Upper lobe of right lung (tissue), 1 donor: ENCODE data around the gene FER. TPM values are rescaled to one million over a fixed set of nuclear protein-coding genes. Genes with fewer than 3 reads are reported as not detected.

ENCODE experiments used
- ATAC-seq: fragments of 200-7000 bp; cut with Tn5 transposase; one replicate; pipeline ENCODE4 v1.9.1; 2020; ENCODE audit warnings: mild to moderate bottlenecking, moderate library complexity
- DNase-seq: peaks from one replicate; pipeline ENCODE4 v3.0.0-alpha.2; 2020
- H3K27ac ChIP-seq: fragments of 200-600 bp; one replicate; pipeline ENCODE4 v1.8.0; 2022
- H3K27me3 ChIP-seq: fragments of 200-600 bp; one replicate; pipeline ENCODE4 v1.8.0; 2022; ENCODE audit warnings: mild to moderate bottlenecking
- H3K36me3 ChIP-seq: fragments of 200-600 bp; one replicate; pipeline ENCODE4 v1.8.0; 2022
- H3K4me1 ChIP-seq: fragments of 200-600 bp; one replicate; pipeline ENCODE4 v1.8.0; 2022
- H3K4me3 ChIP-seq: fragments of 200-600 bp; one replicate; pipeline ENCODE4 v1.8.0; 2022; ENCODE audit warnings: mild to moderate bottlenecking
- H3K9me3 ChIP-seq: fragments of 200-600 bp; one replicate; pipeline ENCODE4 v1.8.0; 2022
- CTCF ChIP-seq: fragments of 200-600 bp; IDR thresholded peaks from one replicate; pipeline ENCODE4 v1.8.0; 2022; ENCODE audit warnings: antibody characterized with exemption
- intact Hi-C: fragments of 100-400 bp; cut with DNase I; formaldehyde crosslinking; loops from one replicate; pipeline ENCODE4 v1.11.0; 2022
- total RNA-seq: library from RNA; stranded (reverse); fragmentation: NEBNext Ultra II Directional; extraction: Animal tissue kit (Norgen Biotek cat#: 25700); gene quantifications from one replicate; pipeline ENCODE4 v1.2.1, GENCODE V29; 2021
- donor health status: DM: no; HTN: yes; CAD: no; lungs with severe emphysema.

Gene FER
- total RNA-seq, 1 donor from 2014 or later = 33.6 TPM

GRCh38 chr5:108711898-108712297 is 35.8 kb upstream of the FER start:
- ATAC-seq = no peak
- intact Hi-C loops = no loop called here
- TF ChIP-seq CTCF = no peak
- Histone ChIP-seq H3K4me3 (no peak overlapping the region), H3K4me1 (no peaks in the 10 kb centered on the region), H3K27me3 (no peaks in the 10 kb centered on the region), H3K36me3 (no peaks in the 10 kb centered on the region), H3K9me3 (no peaks in the 10 kb centered on the region), H3K27ac (no peak overlapping the region)
- DNase-seq = no peak

- no peak for TF ChIP-seq CTCF
- ATAC-seq = no peak
- no peaks in the 10 kb centered on the region for H3K9me3 ChIP-seq
- H3K27me3 ChIP-seq = no peaks in the 10 kb centered on the region
- H3K36me3 ChIP-seq = no peaks in the 10 kb centered on the region
- H3K27ac ChIP-seq = no peak overlapping the region
- intact Hi-C loops = no loop called here
- H3K4me3 ChIP-seq = no peak overlapping the region
- no peak for DNase-seq
- H3K4me1 ChIP-seq = no peaks in the 10 kb centered on the region
Measured at GRCh38 chr5:108715408-108715807, 32.3 kb upstream of the FER start.

- Histone ChIP-seq H3K27ac (no peak overlapping the region), H3K4me3 (no peak overlapping the region), H3K36me3 (no peaks in the 10 kb centered on the region), H3K9me3 (no peaks in the 10 kb centered on the region), H3K27me3 (no peaks in the 10 kb centered on the region), H3K4me1 (no peaks in the 10 kb centered on the region)
- ATAC-seq (no peak), DNase-seq (no peak)
- no peak for TF ChIP-seq CTCF
- intact Hi-C loops = no loop called here
Measured at GRCh38 chr5:108720391-108720790, 27.3 kb upstream of the FER start.

- Histone ChIP-seq H3K36me3 (no peaks in the 10 kb centered on the region), H3K27me3 (no peaks in the 10 kb centered on the region), H3K9me3 (no peaks in the 10 kb centered on the region), H3K4me1 (peaks cover 10% of the 10 kb centered on the region), H3K4me3 (peak overlapping the region; percentile 70), H3K27ac (peak overlapping the region; percentile 98)
- DNase-seq = no peak
- intact Hi-C loops = no loop called here
- ATAC-seq = no peak
- no peak for TF ChIP-seq CTCF
Measured at GRCh38 chr5:108726446-108727235, 21.1 kb upstream of the FER start.

GRCh38 chr5:108727236-108727650 is 20.5 kb upstream of the FER start:
- H3K36me3 ChIP-seq = no peaks in the 10 kb centered on the region
- no peaks in the 10 kb centered on the region for H3K9me3 ChIP-seq
- ATAC-seq (peak; percentile 61), DNase-seq (no peak)
- H3K4me3 ChIP-seq = peak overlapping the region; percentile 70
- intact Hi-C loops = no loop called here
- H3K27me3 ChIP-seq = no peaks in the 10 kb centered on the region
- H3K4me1 ChIP-seq = peaks cover 10% of the 10 kb centered on the region
- H3K27ac ChIP-seq = peak overlapping the region; percentile 98
- no peak for TF ChIP-seq CTCF
